ENCODE data around the gene TMEM186. TPM values are rescaled to one million over a fixed set of nuclear protein-coding genes. Genes with fewer than 3 reads are reported as not detected.
"Not testable (repeated sequence)": the region's sequence is repeated elsewhere in the genome, so short reads cannot be mapped to it uniquely, and the experiment has no call there.

The TMEM186 gene
- total RNA-seq, 1 experiment from 2014 or later = 5.1 TPM

DNA sequence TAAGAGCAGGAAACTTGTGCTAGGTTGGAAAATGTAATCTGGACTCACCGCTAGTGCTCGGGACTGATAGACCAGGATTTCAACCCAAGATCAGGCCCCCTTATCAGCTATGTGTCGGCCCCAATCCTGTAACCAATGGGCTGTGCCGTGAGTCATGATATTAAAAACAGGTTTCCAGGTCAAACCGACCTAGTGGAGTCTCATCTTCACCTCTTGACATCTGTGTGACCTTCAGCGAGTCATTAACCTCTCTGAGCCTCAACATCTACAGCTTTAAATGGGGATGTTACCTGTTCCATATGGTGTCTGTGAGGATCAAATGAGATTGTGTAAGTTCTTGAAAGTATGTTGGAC is 712 bp upstream of the TMEM186 start:
- H3K4me3 ChIP-seq = peak overlapping the region; percentile 91
- H3K4me1 ChIP-seq = peaks cover 6% of the 10 kb centered on the region
- no peaks in the 10 kb centered on the region for H3K27me3 ChIP-seq
- H3K27ac ChIP-seq = peak overlapping the region; percentile 64
- DNase-seq = no peak
- H3K36me3 ChIP-seq = peaks cover 25% of the 10 kb centered on the region
- H3K9me3 ChIP-seq (replicated peaks) = no peaks in the 10 kb centered on the region

DNA sequence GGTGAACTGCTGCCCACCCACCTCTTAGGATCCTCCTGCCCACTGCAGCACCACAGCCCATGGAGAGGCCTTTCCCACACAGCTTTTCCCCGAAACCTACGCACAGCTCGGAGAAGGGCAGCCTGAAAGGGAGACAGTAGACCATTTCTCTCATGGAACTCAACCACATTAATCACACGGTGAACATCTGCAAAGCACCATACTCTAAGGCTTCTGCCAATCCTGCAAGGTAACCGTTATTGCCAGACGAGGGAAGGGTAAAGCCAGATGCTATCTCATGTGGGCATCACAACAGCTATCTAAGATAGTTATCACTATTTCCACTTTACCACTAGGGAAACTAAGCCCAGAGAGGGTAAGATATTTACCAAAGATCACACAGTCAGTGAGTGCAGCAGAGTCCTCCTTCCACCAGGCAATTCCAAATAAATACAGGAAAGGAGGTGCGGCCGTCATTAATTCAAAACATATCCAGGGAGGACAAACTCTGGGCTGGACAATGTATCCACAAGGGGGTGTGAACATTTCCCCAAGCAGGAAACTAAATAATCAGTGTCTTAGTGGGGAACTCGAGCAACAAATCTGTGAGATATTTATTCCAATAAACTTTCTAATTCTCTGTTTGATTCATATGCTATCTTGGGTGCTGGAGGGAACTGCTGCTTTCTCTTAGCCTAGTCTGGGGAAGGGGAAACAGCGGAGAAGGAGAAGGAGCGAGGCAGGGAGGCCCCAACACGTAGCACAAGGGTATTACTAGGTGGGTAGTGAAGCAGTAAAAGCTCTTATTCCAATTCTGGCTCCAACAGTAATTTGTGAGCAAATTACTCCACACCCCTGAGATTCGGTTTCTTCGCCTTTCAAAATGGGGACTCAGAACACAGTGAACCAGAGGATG is 723 bp downstream of the TMEM186 start:
- Histone ChIP-seq H3K4me3 (peak overlapping the region; percentile 91), H3K4me1 (peaks cover 12% of the 10 kb centered on the region), H3K27me3 (no peaks in the 10 kb centered on the region), H3K36me3 (peaks cover 13% of the 10 kb centered on the region; the same call in 1 of the 2 replicates), H3K9me3 (replicated peaks) (no peaks in the 10 kb centered on the region), H3K27ac (peak overlapping the region; percentile 64)
- DNase-seq = no peak

DNA sequence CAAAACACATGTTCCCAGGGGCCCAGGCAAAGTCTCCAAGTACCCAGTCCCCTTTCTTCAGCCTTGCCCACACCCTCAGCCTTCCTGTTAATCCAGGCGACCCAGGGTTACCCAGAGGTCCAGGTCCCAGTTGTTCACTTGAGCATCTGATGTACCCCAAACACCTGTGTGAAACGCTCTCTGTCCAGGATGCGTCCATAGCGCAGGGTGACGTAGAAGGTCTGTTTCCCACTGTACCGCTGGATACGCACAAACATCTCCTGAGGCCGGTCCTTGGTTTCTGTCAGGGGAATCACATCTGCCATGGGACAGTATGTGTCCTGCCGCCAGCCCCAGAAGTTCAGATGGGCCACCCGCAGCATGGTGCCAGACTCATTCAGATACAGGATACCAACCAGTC is 1.6 kb downstream of the TMEM186 start:
- Histone ChIP-seq H3K27ac (no peak overlapping the region), H3K4me3 (no peak overlapping the region), H3K4me1 (peaks cover 12% of the 10 kb centered on the region), H3K9me3 (replicated peaks) (no peaks in the 10 kb centered on the region), H3K36me3 (peaks cover 5% of the 10 kb centered on the region; the same call in 1 of the 2 replicates), H3K27me3 (no peaks in the 10 kb centered on the region)
- DNase-seq = no peak

DNA sequence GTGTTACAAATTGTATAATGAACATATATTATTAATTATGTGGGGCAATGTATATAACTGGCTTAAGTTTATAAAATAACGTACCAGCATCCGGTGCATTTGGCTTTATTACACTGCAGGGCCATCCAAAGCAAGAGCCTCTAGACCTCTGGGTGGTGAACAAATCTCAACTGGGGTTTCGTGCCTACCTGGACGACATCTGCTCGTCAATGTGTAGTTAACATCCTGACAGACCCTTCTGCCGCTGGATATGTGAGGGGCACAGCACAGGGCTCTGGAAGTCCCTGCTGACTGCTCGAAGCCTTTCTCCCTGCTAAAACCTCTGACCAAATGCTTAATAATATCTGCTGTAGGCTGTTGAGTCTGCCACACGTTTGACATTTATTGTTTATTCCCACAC is 2.3 kb downstream of the TMEM186 start:
- no peak overlapping the region for H3K27ac ChIP-seq
- DNase-seq = peak in 1 of 2 experiments; percentile 15
- no peak overlapping the region for H3K4me3 ChIP-seq
- H3K27me3 ChIP-seq = no peaks in the 10 kb centered on the region
- 0 out of 2 replicates have a peak, but pooled peaks cover 5% of the 10 kb centered on the region for H3K36me3 ChIP-seq
- peaks cover 12% of the 10 kb centered on the region for H3K4me1 ChIP-seq
- no peaks in the 10 kb centered on the region for H3K9me3 ChIP-seq (replicated peaks)

DNA sequence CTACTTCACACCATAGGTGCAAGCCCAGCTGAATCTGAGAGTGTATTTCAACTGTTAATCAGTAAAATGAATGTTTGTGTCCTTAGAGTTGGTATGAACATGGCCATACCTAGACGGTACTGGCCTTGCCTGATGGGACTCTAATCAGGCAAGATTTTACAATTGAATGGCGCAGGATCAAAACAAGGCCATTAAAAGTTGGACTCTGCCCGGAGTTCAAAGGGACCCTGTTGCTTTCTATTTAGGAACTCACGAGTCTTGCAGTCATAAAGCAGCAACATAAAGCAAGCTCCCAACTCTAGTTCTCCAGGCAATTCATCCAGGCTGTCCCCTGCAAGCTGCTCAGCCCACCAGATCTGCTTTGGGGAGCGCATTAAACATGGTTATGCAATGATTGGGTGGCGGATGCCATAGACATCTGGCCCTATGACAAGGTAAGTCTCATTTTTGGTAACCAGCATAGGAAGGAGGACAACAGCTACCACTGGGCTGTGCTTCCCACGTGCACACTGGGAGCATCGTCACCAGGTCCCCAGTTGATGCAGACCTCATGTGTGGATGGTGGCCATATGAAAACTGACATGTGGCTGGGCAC is 8.8 kb downstream of the TMEM186 start:
- Histone ChIP-seq H3K9me3 (replicated peaks) (no peaks in the 10 kb centered on the region), H3K4me3 (no peak overlapping the region), H3K36me3 (no peaks in the 10 kb centered on the region), H3K27ac (no peak overlapping the region), H3K4me1 (peaks cover 8% of the 10 kb centered on the region; the same call in 1 of the 2 replicates), H3K27me3 (no peaks in the 10 kb centered on the region)
- DNase-seq = no peak

DNA sequence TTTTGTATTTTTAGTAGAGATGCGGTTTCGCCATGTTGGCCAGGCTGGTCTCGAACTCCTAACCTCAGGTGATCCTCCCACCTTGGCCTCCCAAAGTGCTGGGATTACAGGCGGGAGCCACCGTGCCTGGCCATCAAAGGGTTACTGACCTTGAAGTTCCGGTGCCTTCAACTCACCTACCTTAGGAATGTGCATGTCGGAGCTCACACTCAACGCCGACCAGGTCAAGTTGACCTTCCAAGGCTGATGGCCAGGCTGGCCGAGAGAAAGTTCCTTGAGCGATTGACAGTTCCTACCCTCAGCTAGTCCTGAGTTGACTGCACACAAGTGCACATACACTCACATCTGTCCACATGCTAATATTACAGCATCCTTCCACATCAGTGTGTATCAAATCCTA is 11.1 kb downstream of the TMEM186 start:
- not testable (repeated sequence) for H3K27ac ChIP-seq; H3K36me3 ChIP-seq; H3K4me1 ChIP-seq; H3K27me3 ChIP-seq; DNase-seq; H3K4me3 ChIP-seq; H3K9me3 ChIP-seq (replicated peaks)

DNA sequence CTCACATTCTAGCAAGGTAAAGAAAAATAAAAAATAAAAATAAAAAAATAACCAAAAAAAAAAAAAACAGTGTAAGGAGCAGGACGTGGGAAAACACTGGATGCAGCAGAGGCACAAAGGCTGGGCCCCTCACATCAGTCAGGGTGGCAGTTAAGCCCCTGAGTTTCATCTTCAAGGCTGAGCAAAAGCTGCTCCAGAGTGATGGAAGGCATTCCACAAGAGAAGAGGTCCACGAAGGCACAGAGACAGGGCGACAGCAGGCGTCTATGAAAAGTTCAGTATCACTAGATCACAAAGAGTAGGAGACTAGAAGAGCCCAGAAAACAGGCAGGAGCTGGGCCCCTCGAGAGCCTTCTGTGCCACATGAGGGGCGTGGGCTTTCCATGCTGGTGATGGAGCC is 12.0 kb downstream of the TMEM186 start:
- Histone ChIP-seq H3K27me3 (no peaks in the 10 kb centered on the region), H3K36me3 (no peaks in the 10 kb centered on the region), H3K4me1 (no peaks in the 10 kb centered on the region), H3K27ac (no peak overlapping the region), H3K4me3 (no peak overlapping the region), H3K9me3 (replicated peaks) (no peaks in the 10 kb centered on the region)
- DNase-seq = no peak

DNA sequence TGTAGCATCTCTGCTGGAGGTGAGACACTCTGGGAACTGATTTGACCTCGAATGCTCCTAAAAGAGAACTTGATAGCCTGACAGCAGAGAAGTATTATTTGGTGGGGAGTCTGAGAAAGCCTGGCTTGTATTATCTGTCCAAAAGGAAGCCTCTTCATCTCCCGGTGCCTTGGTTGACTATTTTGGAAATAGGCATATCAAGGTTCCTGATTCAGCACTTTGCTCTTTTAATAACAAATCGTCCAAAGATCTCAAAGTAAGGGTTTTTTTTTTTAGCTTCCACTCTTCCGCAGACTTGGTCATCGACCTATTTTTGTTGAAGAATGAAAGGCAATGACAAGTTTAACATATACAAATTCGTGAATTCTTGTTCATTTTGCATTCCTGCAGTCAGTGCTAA is 14.8 kb downstream of the TMEM186 start:
- Histone ChIP-seq H3K9me3 (replicated peaks) (no peaks in the 10 kb centered on the region), H3K27me3 (no peaks in the 10 kb centered on the region), H3K36me3 (peaks cover 5% of the 10 kb centered on the region), H3K4me3 (no peak overlapping the region), H3K4me1 (no peaks in the 10 kb centered on the region), H3K27ac (no peak overlapping the region)
- no peak for DNase-seq

DNA sequence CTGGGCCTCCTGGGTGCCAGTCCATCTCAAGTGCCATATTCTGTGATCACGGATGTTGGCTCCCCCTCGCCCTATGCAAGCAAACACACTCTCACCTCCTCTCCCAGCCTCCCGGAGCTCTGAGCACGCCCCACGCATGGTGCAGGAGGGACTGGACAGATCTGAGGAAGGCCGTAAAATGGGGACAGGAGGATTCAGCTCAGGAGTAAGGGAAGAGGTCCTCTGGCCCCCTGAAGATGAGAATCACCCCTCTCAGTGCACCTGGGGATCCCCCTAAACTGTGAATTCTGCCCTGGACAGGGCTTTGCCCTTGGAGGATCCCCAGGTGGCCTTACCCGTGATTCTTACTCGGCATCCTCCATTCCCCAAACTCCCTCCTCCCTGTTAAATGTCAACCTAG is 15.6 kb downstream of the TMEM186 start:
- H3K4me3 ChIP-seq = no peak overlapping the region
- peaks cover 9% of the 10 kb centered on the region for H3K36me3 ChIP-seq
- H3K9me3 ChIP-seq (replicated peaks) = no peaks in the 10 kb centered on the region
- H3K27me3 ChIP-seq = no peaks in the 10 kb centered on the region
- H3K4me1 ChIP-seq = no peaks in the 10 kb centered on the region
- H3K27ac ChIP-seq = no peak overlapping the region
- no peak for DNase-seq

DNA sequence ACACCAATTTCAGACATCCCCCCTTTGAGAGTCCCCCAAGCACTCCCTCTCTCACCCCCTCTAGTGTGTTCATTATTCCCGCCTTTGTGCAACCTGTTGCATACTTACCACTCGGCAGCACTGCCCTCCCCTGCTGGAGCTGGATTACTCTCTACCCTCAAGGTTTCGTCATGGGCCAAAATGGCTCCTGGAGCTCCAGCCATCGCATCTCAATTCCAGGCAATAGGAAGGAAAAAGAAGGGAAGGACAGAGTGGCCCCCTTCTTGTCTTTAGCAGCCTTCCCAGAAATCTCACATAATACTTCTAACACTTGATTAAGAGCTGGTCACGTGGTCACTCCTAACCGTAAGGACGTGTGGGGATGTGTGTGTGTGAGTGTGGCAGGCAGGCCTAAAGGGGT is 20.2 kb downstream of the TMEM186 start:
- no peak for DNase-seq
- H3K9me3 ChIP-seq (replicated peaks) = no peaks in the 10 kb centered on the region
- no peak overlapping the region for H3K27ac ChIP-seq
- no peak overlapping the region for H3K4me3 ChIP-seq
- peaks cover 32% of the 10 kb centered on the region for H3K36me3 ChIP-seq
- H3K27me3 ChIP-seq = no peaks in the 10 kb centered on the region
- H3K4me1 ChIP-seq = no peaks in the 10 kb centered on the region

DNA sequence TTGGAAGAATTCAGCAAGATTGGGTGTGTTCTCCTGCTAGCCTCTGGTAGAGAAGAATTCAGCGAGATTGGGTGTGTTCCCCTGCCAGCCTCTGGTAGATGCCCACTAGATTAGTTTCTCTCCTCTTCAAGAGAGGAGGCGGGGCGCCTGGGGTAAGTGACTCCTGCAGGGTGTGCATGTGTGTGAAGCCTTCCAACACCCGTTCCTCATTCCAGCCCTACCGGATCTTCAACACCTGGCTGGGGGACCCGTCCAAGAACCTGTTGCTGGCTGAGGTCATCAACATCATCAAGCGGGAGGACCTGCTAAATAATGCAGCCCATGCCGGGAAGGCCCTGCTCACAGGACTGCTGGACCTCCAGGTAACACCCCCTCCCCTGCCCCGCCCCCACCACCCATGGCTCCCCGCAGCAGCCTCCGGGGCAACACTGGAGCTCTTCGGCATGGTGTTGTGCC is 21.3 kb downstream of the TMEM186 start:
- Histone ChIP-seq H3K27ac (no peak overlapping the region), H3K9me3 (replicated peaks) (no peaks in the 10 kb centered on the region), H3K36me3 (peaks cover 32% of the 10 kb centered on the region), H3K27me3 (no peaks in the 10 kb centered on the region), H3K4me3 (no peak overlapping the region), H3K4me1 (no peaks in the 10 kb centered on the region)
- no peak for DNase-seq

DNA sequence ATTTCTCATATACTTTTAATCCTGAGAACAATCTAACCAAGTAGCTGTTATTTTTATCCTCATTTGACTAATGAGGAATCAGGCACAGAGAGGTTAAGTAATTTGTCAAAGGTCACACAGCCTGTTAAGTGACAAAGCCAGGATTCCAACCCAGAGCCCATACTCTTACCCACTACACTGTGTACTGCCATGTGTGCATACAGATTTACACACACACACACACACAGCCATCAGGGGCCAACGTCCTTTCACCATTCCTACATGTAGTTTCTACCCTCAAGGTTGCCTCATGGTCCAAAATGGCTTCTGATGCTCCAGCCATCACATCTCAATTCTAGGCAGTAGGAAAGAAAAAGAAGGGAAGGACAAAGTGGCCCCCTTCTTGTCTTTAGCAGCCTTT is 22.1 kb downstream of the TMEM186 start:
- Histone ChIP-seq H3K4me3 (no peak overlapping the region), H3K9me3 (replicated peaks) (no peaks in the 10 kb centered on the region), H3K36me3 (peaks cover 32% of the 10 kb centered on the region), H3K27me3 (no peaks in the 10 kb centered on the region), H3K4me1 (no peaks in the 10 kb centered on the region), H3K27ac (no peak overlapping the region)
- no peak for DNase-seq

DNA sequence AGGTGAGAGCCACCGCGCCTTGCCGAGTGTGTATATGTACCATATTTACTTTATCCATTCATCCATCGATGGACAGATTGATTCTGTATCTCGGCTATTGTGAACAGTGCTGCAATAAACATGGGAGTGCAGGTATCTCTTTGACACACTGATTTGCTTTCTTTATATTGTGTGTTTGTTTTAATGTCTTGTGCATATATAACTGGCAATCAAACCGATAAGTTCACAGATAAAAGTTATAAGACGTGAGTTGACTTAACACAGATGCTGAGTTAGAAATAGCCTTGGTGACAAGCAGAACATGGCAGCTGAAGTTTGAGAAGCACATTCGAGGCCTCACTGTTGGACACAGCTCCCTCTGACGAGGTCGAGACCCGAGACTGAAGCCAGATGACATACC is 23.2 kb downstream of the TMEM186 start:
- Histone ChIP-seq H3K27ac (no peak overlapping the region), H3K9me3 (replicated peaks) (no peaks in the 10 kb centered on the region), H3K27me3 (no peaks in the 10 kb centered on the region), H3K36me3 (peaks cover 27% of the 10 kb centered on the region), H3K4me3 (no peak overlapping the region), H3K4me1 (no peaks in the 10 kb centered on the region)
- no peak for DNase-seq

DNA sequence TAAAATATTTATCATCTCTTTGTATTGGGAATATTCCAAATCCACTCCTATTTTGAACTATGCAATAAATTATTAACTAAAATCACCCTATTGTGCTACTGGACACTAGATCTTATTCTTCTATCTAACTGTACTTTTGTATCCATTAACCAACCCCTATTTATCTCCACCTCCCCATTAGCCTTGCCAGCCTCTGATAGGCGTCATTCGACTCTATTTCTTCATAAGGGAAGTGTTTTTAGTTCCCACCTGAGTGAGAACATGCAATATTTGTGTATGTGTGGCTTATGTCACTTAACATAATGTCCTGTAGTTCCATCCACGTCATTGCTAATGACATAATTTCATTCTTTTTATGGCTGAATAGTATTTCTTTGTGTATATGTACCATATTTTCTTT is 23.9 kb downstream of the TMEM186 start:
- H3K27me3 ChIP-seq = no peaks in the 10 kb centered on the region
- no peak overlapping the region for H3K4me3 ChIP-seq
- peaks cover 32% of the 10 kb centered on the region for H3K36me3 ChIP-seq
- DNase-seq = no peak
- no peak overlapping the region for H3K27ac ChIP-seq
- no peaks in the 10 kb centered on the region for H3K4me1 ChIP-seq
- no peaks in the 10 kb centered on the region for H3K9me3 ChIP-seq (replicated peaks)

DNA sequence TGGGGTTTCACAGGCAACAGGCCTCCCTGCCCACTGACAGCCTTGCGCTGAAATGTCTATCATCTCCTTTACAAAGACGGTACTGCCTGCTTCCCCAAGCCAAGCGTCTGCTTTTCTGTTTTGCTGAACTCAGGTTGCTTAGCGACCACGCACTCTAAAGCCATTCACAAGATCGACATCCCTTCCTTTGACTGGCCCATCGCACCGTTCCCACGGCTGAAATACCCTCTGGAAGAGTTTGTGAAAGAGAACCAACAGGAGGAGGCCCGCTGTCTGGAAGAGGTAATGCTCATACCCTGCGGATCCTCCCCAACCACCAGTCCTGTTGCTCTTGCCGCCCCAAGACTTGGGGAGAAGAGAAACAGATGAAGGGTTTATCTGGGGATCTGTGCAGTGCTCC is 28.7 kb downstream of the TMEM186 start:
- H3K36me3 ChIP-seq = peaks cover 9% of the 10 kb centered on the region; the same call in 1 of the 2 replicates
- no peak overlapping the region for H3K27ac ChIP-seq
- no peaks in the 10 kb centered on the region for H3K27me3 ChIP-seq
- no peaks in the 10 kb centered on the region for H3K4me1 ChIP-seq
- no peak overlapping the region for H3K4me3 ChIP-seq
- no peaks in the 10 kb centered on the region for H3K9me3 ChIP-seq (replicated peaks)
- DNase-seq = no peak

All from SJCRH30 (cell line).